ENCODE results near the gene IER3IP1.

- TF ChIP-seq CTCF (IDR thresholded peaks at IDR 0.05) (no peak), ZFX (IDR thresholded peaks at IDR 0.05; ENCODE audit: borderline replicate concordance) (no peak)
Measured at GRCh38 chr18:47166294-47166693, 9.9 kb downstream of the IER3IP1 start.

All from 22Rv1 (cell line).